WTC11 (cell line): ENCODE data around the gene TIMM50. TPM values are rescaled to one million over a fixed set of nuclear protein-coding genes. Genes with fewer than 3 reads are reported as not detected.
"Not testable (repeated sequence)": the region's sequence is repeated elsewhere in the genome, so short reads cannot be mapped to it uniquely, and the experiment has no call there.

Experiments used
- ATAC-seq: fragments of 200-7000 bp; cut with Tn5 transposase; 2 replicates; pipeline ENCODE4 v1.10.0; 2021; ENCODE audit warnings: mild to moderate bottlenecking, moderate library complexity
- CTCF ChIA-PET: fragments of 300-600 bp; sonication (Branson Sonifier 250); formaldehyde crosslinking; loops from one replicate; lab custom pipeline; 2021; ENCODE audit warnings: antibody characterized with exemption; lab: Charles Lee
- POLR2A ChIA-PET: fragments of 350-600 bp; sonication (Branson Sonifier 250); formaldehyde crosslinking; loops from one replicate; lab custom pipeline; 2021; ENCODE audit warnings: antibody characterized with exemption; lab: Charles Lee
- DNase-seq: peaks from one replicate; pipeline ENCODE4 v3.0.0; 2021; ENCODE audit warnings: low spot score
- H3K27ac Mint-ChIP-seq: 2 replicates; pipeline ENCODE4 v1.8.0; 2021; ENCODE audit warnings: mixed read lengths
- H3K27me3 Mint-ChIP-seq: 2 replicates; pipeline ENCODE4 v1.8.0; 2021; ENCODE audit warnings: low read depth, mild to moderate bottlenecking, moderate library complexity, mixed read lengths
- H3K36me3 Mint-ChIP-seq: 2 replicates; pipeline ENCODE4 v1.8.0; 2021; ENCODE audit warnings: mixed read lengths
- H3K4me1 Mint-ChIP-seq: 2 replicates; pipeline ENCODE4 v1.8.0; 2022; ENCODE audit warnings: mixed read lengths
- H3K4me3 Mint-ChIP-seq: 2 replicates; pipeline ENCODE4 v1.8.0; 2021; ENCODE audit warnings: mild to moderate bottlenecking, moderate library complexity, mixed read lengths
- H3K9me3 Mint-ChIP-seq: 2 replicates; pipeline ENCODE4 v1.8.0; 2021; ENCODE audit warnings: mixed read lengths
- CBFB ChIP-seq: sonication (generic); formaldehyde crosslinking; IDR thresholded peaks from 2 replicates; pipeline ENCODE4 v1.8.1; 2022; ENCODE audit warnings: mild to moderate bottlenecking, low read depth, missing genetic modification reagents
- ESRRA ChIP-seq: sonication (generic); formaldehyde crosslinking; IDR thresholded peaks from 2 replicates; pipeline ENCODE4 v1.8.1; 2022; ENCODE audit warnings: mild to moderate bottlenecking, missing genetic modification reagents, borderline replicate concordance
- NFATC4 ChIP-seq: fragments of 250-450 bp; sonication (Bioruptor Pico); IDR thresholded peaks from 2 replicates; pipeline ENCODE4 v1.9.0; 2021; ENCODE audit warnings: mild to moderate bottlenecking
- NR2C2 ChIP-seq: sonication (generic); formaldehyde crosslinking; IDR thresholded peaks from 2 replicates; pipeline ENCODE4 v1.8.0; 2022; ENCODE audit warnings: mild to moderate bottlenecking, missing genetic modification reagents
- SOX15 ChIP-seq: fragments of 250-450 bp; sonication (Bioruptor Pico); IDR thresholded peaks from 2 replicates; pipeline ENCODE4 v1.9.0; 2021; ENCODE audit warnings: mild to moderate bottlenecking
- TCF7 ChIP-seq: sonication (generic); formaldehyde crosslinking; IDR thresholded peaks from 2 replicates; pipeline ENCODE4 v1.8.0; 2022; ENCODE audit warnings: mild to moderate bottlenecking, low read depth, missing genetic modification reagents, moderate library complexity
- TEAD4 ChIP-seq: sonication (generic); formaldehyde crosslinking; IDR thresholded peaks from 2 replicates; pipeline ENCODE4 v1.8.0; 2022; ENCODE audit warnings: mild to moderate bottlenecking, missing genetic modification reagents
- TP53 ChIP-seq: sonication (generic); formaldehyde crosslinking; IDR thresholded peaks from 2 replicates; pipeline ENCODE4 v1.8.1; 2023; ENCODE audit warnings: mild to moderate bottlenecking, missing genetic modification reagents
- ZNF121 ChIP-seq: sonication (generic); formaldehyde crosslinking; IDR thresholded peaks from 2 replicates; pipeline ENCODE4 v1.8.0; 2023; ENCODE audit warnings: missing genetic modification reagents
- total RNA-seq: library from RNA; stranded (reverse); gene quantifications from 3 replicates; pipeline ENCODE4 v1.2.3, GENCODE V29; 2021
- TF ChIP-seq, protein P1 (sequence below): fragments of 250-450 bp; sonication (Bioruptor Pico); IDR thresholded peaks from 2 replicates; pipeline ENCODE4 v2.1.2; 2022; ENCODE audit warnings: mild to moderate bottlenecking, moderate library complexity
- TF ChIP-seq, protein P2 (sequence below): sonication (generic); formaldehyde crosslinking; IDR thresholded peaks from 2 replicates; pipeline ENCODE4 v1.8.1; 2023; ENCODE audit warnings: mild to moderate bottlenecking, moderate library complexity, missing genetic modification reagents
- TF ChIP-seq, protein P3 (sequence below): sonication (generic); formaldehyde crosslinking; IDR thresholded peaks from 2 replicates; pipeline ENCODE4 v1.8.1; 2022; ENCODE audit warnings: low read depth, mild to moderate bottlenecking, moderate library complexity, missing genetic modification reagents, borderline replicate concordance
- TF ChIP-seq, protein P4 (sequence below): sonication (generic); formaldehyde crosslinking; IDR thresholded peaks from 2 replicates; pipeline ENCODE4 v1.8.1; 2023; ENCODE audit warnings: mild to moderate bottlenecking, missing genetic modification reagents, borderline replicate concordance
- TF ChIP-seq, protein P5 (sequence below): sonication (generic); formaldehyde crosslinking; IDR thresholded peaks from 2 replicates; pipeline ENCODE4 v1.8.1; 2022; ENCODE audit warnings: missing genetic modification reagents, borderline replicate concordance

TIMM50 gene
- total RNA-seq, 1 experiment from 2014 or later, result 154 TPM

DNA sequence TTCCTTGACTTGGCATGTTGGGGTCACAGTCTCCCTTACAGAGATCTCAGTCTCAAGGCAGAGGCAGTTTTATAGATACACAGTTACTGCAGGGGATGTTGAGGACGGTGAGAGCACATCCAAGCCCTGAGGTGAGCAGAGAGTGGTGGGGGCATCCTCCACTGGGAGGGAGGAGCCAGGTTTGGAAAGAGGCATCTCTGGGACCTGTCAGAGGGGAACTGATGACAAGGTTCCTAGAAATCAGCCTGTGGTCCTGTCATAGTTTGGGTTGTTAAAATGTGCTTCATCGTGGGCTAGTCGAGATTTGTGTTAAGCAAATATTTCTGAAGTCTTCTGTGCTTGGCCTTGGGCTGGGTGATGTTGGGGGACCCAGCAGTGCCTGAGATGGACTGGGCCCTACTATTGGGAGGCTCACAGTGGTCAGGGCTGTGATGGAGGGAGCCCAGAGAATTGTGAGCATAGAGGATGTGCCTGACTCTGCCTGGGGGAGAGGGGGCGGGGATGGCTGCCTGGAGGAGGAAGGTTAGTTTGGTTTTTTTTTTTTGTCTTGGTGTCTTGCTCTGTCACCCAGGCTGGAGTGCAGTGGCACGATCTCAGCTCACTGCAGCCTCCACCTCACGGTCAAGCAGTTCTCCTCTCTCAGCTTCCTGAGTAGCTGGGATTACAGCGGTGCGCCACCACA lies 31.4 kb upstream of the TIMM50 start:
- Mint-ChIP-seq H3K27me3 (no peaks in the 10 kb centered on the region), H3K36me3 (peaks cover 57% of the 10 kb centered on the region), H3K4me3 (no peak overlapping the region), H3K4me1 (peaks cover 19% of the 10 kb centered on the region), H3K27ac (peak overlapping the region; percentile 91), H3K9me3 (no peaks in the 10 kb centered on the region)
- ATAC-seq (no peak), DNase-seq (no peak)
- ChIA-PET POLR2A (interaction anchor here (0.6 kb wide), 1 partner anchor 14 kb away, joined by 3 read pairs; no protein-coding TSS in a partner anchor), CTCF (interaction anchor here (1.4 kb wide), 1 partner anchor 25 kb away, joined by 4 read pairs; no protein-coding TSS in a partner anchor)
- no peak for TF ChIP-seq SOX15 (CRISPR knock-in tag)
- TF ChIP-seq, protein P1, sequence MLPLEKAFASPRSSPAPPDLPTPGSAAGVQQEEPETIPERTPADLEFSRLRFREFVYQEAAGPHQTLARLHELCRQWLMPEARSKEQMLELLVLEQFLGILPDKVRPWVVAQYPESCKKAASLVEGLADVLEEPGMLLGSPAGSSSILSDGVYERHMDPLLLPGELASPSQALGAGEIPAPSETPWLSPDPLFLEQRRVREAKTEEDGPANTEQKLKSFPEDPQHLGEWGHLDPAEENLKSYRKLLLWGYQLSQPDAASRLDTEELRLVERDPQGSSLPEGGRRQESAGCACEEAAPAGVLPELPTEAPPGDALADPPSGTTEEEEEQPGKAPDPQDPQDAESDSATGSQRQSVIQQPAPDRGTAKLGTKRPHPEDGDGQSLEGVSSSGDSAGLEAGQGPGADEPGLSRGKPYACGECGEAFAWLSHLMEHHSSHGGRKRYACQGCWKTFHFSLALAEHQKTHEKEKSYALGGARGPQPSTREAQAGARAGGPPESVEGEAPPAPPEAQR (CRISPR knock-in tag), result no peak
- TF ChIP-seq, protein P2, sequence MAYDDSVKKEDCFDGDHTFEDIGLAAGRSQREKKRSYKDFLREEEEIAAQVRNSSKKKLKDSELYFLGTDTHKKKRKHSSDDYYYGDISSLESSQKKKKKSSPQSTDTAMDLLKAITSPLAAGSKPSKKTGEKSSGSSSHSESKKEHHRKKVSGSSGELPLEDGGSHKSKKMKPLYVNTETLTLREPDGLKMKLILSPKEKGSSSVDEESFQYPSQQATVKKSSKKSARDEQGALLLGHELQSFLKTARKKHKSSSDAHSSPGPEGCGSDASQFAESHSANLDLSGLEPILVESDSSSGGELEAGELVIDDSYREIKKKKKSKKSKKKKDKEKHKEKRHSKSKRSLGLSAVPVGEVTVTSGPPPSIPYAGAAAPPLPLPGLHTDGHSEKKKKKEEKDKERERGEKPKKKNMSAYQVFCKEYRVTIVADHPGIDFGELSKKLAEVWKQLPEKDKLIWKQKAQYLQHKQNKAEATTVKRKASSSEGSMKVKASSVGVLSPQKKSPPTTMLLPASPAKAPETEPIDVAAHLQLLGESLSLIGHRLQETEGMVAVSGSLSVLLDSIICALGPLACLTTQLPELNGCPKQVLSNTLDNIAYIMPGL (CRISPR knock-in tag), result no peak
- no peak for TF ChIP-seq CBFB
- TF ChIP-seq, protein P3, sequence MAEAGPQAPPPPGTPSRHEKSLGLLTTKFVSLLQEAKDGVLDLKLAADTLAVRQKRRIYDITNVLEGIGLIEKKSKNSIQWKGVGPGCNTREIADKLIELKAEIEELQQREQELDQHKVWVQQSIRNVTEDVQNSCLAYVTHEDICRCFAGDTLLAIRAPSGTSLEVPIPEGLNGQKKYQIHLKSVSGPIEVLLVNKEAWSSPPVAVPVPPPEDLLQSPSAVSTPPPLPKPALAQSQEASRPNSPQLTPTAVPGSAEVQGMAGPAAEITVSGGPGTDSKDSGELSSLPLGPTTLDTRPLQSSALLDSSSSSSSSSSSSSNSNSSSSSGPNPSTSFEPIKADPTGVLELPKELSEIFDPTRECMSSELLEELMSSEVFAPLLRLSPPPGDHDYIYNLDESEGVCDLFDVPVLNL (CRISPR knock-in tag), result no peak
- TF ChIP-seq NR2C2, result no peak
- no peak for TF ChIP-seq ESRRA (CRISPR knock-in tag)
- TF ChIP-seq ZNF121 (CRISPR knock-in tag), result no peak
- TF ChIP-seq TP53 (CRISPR knock-in tag), result no peak
- TF ChIP-seq, protein P4, sequence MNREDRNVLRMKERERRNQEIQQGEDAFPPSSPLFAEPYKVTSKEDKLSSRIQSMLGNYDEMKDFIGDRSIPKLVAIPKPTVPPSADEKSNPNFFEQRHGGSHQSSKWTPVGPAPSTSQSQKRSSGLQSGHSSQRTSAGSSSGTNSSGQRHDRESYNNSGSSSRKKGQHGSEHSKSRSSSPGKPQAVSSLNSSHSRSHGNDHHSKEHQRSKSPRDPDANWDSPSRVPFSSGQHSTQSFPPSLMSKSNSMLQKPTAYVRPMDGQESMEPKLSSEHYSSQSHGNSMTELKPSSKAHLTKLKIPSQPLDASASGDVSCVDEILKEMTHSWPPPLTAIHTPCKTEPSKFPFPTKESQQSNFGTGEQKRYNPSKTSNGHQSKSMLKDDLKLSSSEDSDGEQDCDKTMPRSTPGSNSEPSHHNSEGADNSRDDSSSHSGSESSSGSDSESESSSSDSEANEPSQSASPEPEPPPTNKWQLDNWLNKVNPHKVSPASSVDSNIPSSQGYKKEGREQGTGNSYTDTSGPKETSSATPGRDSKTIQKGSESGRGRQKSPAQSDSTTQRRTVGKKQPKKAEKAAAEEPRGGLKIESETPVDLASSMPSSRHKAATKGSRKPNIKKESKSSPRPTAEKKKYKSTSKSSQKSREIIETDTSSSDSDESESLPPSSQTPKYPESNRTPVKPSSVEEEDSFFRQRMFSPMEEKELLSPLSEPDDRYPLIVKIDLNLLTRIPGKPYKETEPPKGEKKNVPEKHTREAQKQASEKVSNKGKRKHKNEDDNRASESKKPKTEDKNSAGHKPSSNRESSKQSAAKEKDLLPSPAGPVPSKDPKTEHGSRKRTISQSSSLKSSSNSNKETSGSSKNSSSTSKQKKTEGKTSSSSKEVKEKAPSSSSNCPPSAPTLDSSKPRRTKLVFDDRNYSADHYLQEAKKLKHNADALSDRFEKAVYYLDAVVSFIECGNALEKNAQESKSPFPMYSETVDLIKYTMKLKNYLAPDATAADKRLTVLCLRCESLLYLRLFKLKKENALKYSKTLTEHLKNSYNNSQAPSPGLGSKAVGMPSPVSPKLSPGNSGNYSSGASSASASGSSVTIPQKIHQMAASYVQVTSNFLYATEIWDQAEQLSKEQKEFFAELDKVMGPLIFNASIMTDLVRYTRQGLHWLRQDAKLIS (CRISPR knock-in tag), result no peak
- no peak for TF ChIP-seq TEAD4
- TF ChIP-seq NFATC4 (CRISPR knock-in tag), result no peak
- TF ChIP-seq, protein P5, sequence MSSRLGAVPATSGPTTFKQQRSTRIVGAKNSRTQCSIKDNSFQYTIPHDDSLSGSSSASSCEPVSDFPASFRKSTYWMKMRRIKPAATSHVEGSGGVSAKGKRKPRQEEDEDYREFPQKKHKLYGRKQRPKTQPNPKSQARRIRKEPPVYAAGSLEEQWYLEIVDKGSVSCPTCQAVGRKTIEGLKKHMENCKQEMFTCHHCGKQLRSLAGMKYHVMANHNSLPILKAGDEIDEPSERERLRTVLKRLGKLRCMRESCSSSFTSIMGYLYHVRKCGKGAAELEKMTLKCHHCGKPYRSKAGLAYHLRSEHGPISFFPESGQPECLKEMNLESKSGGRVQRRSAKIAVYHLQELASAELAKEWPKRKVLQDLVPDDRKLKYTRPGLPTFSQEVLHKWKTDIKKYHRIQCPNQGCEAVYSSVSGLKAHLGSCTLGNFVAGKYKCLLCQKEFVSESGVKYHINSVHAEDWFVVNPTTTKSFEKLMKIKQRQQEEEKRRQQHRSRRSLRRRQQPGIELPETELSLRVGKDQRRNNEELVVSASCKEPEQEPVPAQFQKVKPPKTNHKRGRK (CRISPR knock-in tag), result no peak
- TF ChIP-seq TCF7 (CRISPR knock-in tag), result no peak

DNA sequence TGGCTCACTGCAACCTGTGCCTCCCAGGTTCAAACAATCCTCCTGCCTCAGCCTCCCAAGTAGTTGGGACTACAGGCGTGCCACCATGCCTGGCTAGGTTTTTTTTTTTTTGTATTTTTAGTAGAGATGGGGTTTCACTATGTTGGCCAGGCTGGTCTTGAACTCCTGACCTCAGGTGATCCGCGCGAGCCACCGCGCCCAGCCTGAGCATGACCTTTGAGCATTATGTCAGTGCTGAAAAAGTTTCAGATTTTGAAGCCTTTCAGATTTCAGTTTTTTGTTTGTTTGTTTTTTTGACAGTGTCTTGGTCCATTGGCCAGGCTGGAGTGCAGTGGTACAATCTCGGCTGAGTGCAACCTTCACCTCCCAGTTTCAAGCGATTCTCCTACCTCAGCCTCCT lies 29.4 kb upstream of the TIMM50 start:
- H3K27ac Mint-ChIP-seq, DNase-seq, ATAC-seq, H3K27me3 Mint-ChIP-seq, H3K9me3 Mint-ChIP-seq, CTCF ChIA-PET, H3K4me1 Mint-ChIP-seq, H3K4me3 Mint-ChIP-seq, POLR2A ChIA-PET: not testable (repeated sequence)
- H3K36me3 Mint-ChIP-seq, result peaks cover 52% of the 10 kb centered on the region
